WTC11 (cell line): ENCODE data around the gene TNNT3. TPM values are rescaled to one million over a fixed set of nuclear protein-coding genes. Genes with fewer than 3 reads are reported as not detected.

Source experiments
- ATAC-seq: fragments of 200-7000 bp; cut with Tn5 transposase; 2 replicates; pipeline ENCODE4 v1.10.0; 2021; ENCODE audit warnings: mild to moderate bottlenecking, moderate library complexity
- CTCF ChIA-PET: fragments of 300-600 bp; sonication (Branson Sonifier 250); formaldehyde crosslinking; loops from one replicate; lab custom pipeline; 2021; ENCODE audit warnings: antibody characterized with exemption; lab: Charles Lee
- POLR2A ChIA-PET: fragments of 350-600 bp; sonication (Branson Sonifier 250); formaldehyde crosslinking; loops from one replicate; lab custom pipeline; 2021; ENCODE audit warnings: antibody characterized with exemption; lab: Charles Lee
- DNase-seq: peaks from one replicate; pipeline ENCODE4 v3.0.0; 2021; ENCODE audit warnings: low spot score
- H3K27ac Mint-ChIP-seq: 2 replicates; pipeline ENCODE4 v1.8.0; 2021; ENCODE audit warnings: mixed read lengths
- H3K27me3 Mint-ChIP-seq: 2 replicates; pipeline ENCODE4 v1.8.0; 2021; ENCODE audit warnings: low read depth, mild to moderate bottlenecking, moderate library complexity, mixed read lengths
- H3K36me3 Mint-ChIP-seq: 2 replicates; pipeline ENCODE4 v1.8.0; 2021; ENCODE audit warnings: mixed read lengths
- H3K4me1 Mint-ChIP-seq: 2 replicates; pipeline ENCODE4 v1.8.0; 2022; ENCODE audit warnings: mixed read lengths
- H3K4me3 Mint-ChIP-seq: 2 replicates; pipeline ENCODE4 v1.8.0; 2021; ENCODE audit warnings: mild to moderate bottlenecking, moderate library complexity, mixed read lengths
- H3K9me3 Mint-ChIP-seq: 2 replicates; pipeline ENCODE4 v1.8.0; 2021; ENCODE audit warnings: mixed read lengths
- CREM ChIP-seq: sonication (generic); formaldehyde crosslinking; IDR thresholded peaks from 2 replicates; pipeline ENCODE4 v1.8.1; 2022; ENCODE audit warnings: mild to moderate bottlenecking, missing genetic modification reagents, moderate library complexity
- FOXP1 ChIP-seq: sonication (generic); formaldehyde crosslinking; IDR thresholded peaks from 2 replicates; pipeline ENCODE4 v1.8.0; 2022; ENCODE audit warnings: missing genetic modification reagents, mild to moderate bottlenecking, moderate library complexity, borderline replicate concordance
- GTF2I ChIP-seq: fragments of 250-450 bp; sonication (Bioruptor Pico); conservative IDR thresholded peaks from 2 replicates; pipeline ENCODE4 v1.4.0; 2021; ENCODE audit warnings: mild to moderate bottlenecking
- HMGA2 ChIP-seq: fragments of 250-450 bp; sonication (Bioruptor Pico); IDR thresholded peaks from 2 replicates; pipeline ENCODE4 v1.4.0; 2021; ENCODE audit warnings: mild to moderate bottlenecking, moderate library complexity
- JUN ChIP-seq: sonication (generic); formaldehyde crosslinking; IDR thresholded peaks from 2 replicates; pipeline ENCODE4 v1.8.0; 2023; ENCODE audit warnings: mild to moderate bottlenecking, missing genetic modification reagents
- MXD4 ChIP-seq: fragments of 250-450 bp; sonication (Bioruptor Pico); IDR thresholded peaks from 2 replicates; pipeline ENCODE4 v1.8.0; 2021; ENCODE audit warnings: mild to moderate bottlenecking, moderate library complexity, borderline replicate concordance
- NFATC4 ChIP-seq: fragments of 250-450 bp; sonication (Bioruptor Pico); IDR thresholded peaks from 2 replicates; pipeline ENCODE4 v1.9.0; 2021; ENCODE audit warnings: mild to moderate bottlenecking
- NR1H2 ChIP-seq: sonication (generic); formaldehyde crosslinking; IDR thresholded peaks from 2 replicates; pipeline ENCODE4 v1.9.0; 2021; ENCODE audit warnings: mild to moderate bottlenecking, moderate library complexity, missing genetic modification reagents
- NR3C1 ChIP-seq: sonication (generic); formaldehyde crosslinking; conservative IDR thresholded peaks from 2 replicates; pipeline ENCODE4 v1.8.1; 2023; ENCODE audit warnings: low read depth, mild to moderate bottlenecking, missing genetic modification reagents
- OVOL2 ChIP-seq: fragments of 250-450 bp; sonication (Bioruptor Pico); IDR thresholded peaks from 2 replicates; pipeline ENCODE4 v1.9.0; 2021; ENCODE audit warnings: mild to moderate bottlenecking, borderline replicate concordance
- PREB ChIP-seq: sonication (generic); formaldehyde crosslinking; IDR thresholded peaks from 2 replicates; pipeline ENCODE4 v1.8.1; 2022; ENCODE audit warnings: mild to moderate bottlenecking, missing genetic modification reagents, moderate library complexity, borderline replicate concordance
- PRRX2 ChIP-seq: fragments of 250-450 bp; sonication (Bioruptor Pico); IDR thresholded peaks from 2 replicates; pipeline ENCODE4 v1.8.0; 2021; ENCODE audit warnings: mild to moderate bottlenecking
- RELA ChIP-seq: sonication (generic); formaldehyde crosslinking; IDR thresholded peaks from 2 replicates; pipeline ENCODE4 v1.8.1; 2022; ENCODE audit warnings: missing genetic modification reagents, mild to moderate bottlenecking, borderline replicate concordance
- RORB ChIP-seq: fragments of 250-450 bp; sonication (Bioruptor Pico); IDR thresholded peaks from 2 replicates; pipeline ENCODE4 v1.9.0; 2021; ENCODE audit warnings: mild to moderate bottlenecking
- SMAD4 ChIP-seq: sonication (generic); formaldehyde crosslinking; IDR thresholded peaks from 2 replicates; pipeline ENCODE4 v1.8.0; 2022; ENCODE audit warnings: mild to moderate bottlenecking, missing genetic modification reagents
- SP1 ChIP-seq: sonication (generic); formaldehyde crosslinking; conservative IDR thresholded peaks from 2 replicates; pipeline ENCODE4 v1.8.1; 2022; ENCODE audit warnings: missing genetic modification reagents
- TCF7 ChIP-seq: sonication (generic); formaldehyde crosslinking; IDR thresholded peaks from 2 replicates; pipeline ENCODE4 v1.8.0; 2022; ENCODE audit warnings: mild to moderate bottlenecking, low read depth, missing genetic modification reagents, moderate library complexity
- TEAD4 ChIP-seq: sonication (generic); formaldehyde crosslinking; IDR thresholded peaks from 2 replicates; pipeline ENCODE4 v1.8.0; 2022; ENCODE audit warnings: mild to moderate bottlenecking, missing genetic modification reagents
- ZBTB43 ChIP-seq: sonication (generic); formaldehyde crosslinking; IDR thresholded peaks from 2 replicates; pipeline ENCODE4 v1.8.1; 2023; ENCODE audit warnings: mild to moderate bottlenecking, missing genetic modification reagents
- ZNF219 ChIP-seq: sonication (generic); formaldehyde crosslinking; IDR thresholded peaks from 2 replicates; pipeline ENCODE4 v1.8.0; 2023; ENCODE audit warnings: missing genetic modification reagents, mild to moderate bottlenecking, borderline replicate concordance
- ZNF232 ChIP-seq: sonication (generic); formaldehyde crosslinking; IDR thresholded peaks from 2 replicates; pipeline ENCODE4 v1.8.0; 2022; ENCODE audit warnings: mild to moderate bottlenecking, missing genetic modification reagents
- ZNF263 ChIP-seq: sonication (generic); formaldehyde crosslinking; IDR thresholded peaks from 2 replicates; pipeline ENCODE4 v1.8.1; 2022; ENCODE audit warnings: low read depth, mild to moderate bottlenecking, moderate library complexity, missing genetic modification reagents
- ZNF281 ChIP-seq: sonication (generic); formaldehyde crosslinking; IDR thresholded peaks from 2 replicates; pipeline ENCODE4 v1.8.0; 2023; ENCODE audit warnings: mild to moderate bottlenecking, missing genetic modification reagents
- ZNF423 ChIP-seq: fragments of 250-450 bp; sonication (Bioruptor Pico); IDR thresholded peaks from 2 replicates; pipeline ENCODE4 v2.1.2; 2022; ENCODE audit warnings: mild to moderate bottlenecking, moderate library complexity
- ZNF671 ChIP-seq: fragments of 250-450 bp; sonication (Bioruptor Pico); IDR thresholded peaks from 2 replicates; pipeline ENCODE4 v1.8.0; 2021; ENCODE audit warnings: mild to moderate bottlenecking
- total RNA-seq: library from RNA; stranded (reverse); gene quantifications from 3 replicates; pipeline ENCODE4 v1.2.3, GENCODE V29; 2021
- TF ChIP-seq, protein P1 (sequence below): sonication (generic); formaldehyde crosslinking; IDR thresholded peaks from 2 replicates; pipeline ENCODE4 v1.8.1; 2023; ENCODE audit warnings: mild to moderate bottlenecking, moderate library complexity, missing genetic modification reagents
- TF ChIP-seq, protein P2 (sequence below): sonication (generic); formaldehyde crosslinking; IDR thresholded peaks from 2 replicates; pipeline ENCODE4 v1.8.0; 2023; ENCODE audit warnings: missing genetic modification reagents
- TF ChIP-seq, protein P3 (sequence below): sonication (generic); formaldehyde crosslinking; IDR thresholded peaks from 2 replicates; pipeline ENCODE4 v1.8.0; 2022; ENCODE audit warnings: mild to moderate bottlenecking, missing genetic modification reagents
- TF ChIP-seq, protein P4 (sequence below): sonication (generic); formaldehyde crosslinking; IDR thresholded peaks from 2 replicates; pipeline ENCODE4 v1.8.1; 2023; ENCODE audit warnings: mild to moderate bottlenecking, missing genetic modification reagents, moderate library complexity

The TNNT3 gene
- total RNA-seq, 1 experiment from 2014 or later = not detected

DNA sequence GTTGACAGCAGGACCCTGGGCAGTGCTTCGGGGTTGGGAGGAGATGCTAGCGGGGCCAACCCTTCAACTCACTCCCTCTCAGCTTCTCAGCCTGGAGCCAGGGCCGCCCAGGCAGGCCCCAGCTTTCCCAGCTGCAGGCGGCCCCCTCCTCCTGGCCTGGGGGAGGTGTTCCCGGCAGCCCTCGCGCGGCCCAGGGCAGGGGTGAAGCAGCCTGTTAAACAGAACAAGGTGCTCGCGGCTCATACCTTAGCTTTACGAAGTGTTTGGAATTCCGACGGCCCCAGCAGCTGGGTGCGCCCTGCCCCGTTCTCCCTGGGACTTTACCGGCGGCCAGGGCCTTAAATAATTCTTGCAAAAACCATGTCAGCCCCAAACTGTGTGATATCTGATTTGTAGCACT lies 44.8 kb downstream of the TNNT3 start (continued):
- TF ChIP-seq ZBTB43 = no peak
- no peak for TF ChIP-seq NR1H2 (CRISPR knock-in tag)
- TF ChIP-seq SMAD4 = no peak
- no peak for TF ChIP-seq GTF2I
- TF ChIP-seq PRRX2 (CRISPR knock-in tag) = no peak
- TF ChIP-seq, protein P1, sequence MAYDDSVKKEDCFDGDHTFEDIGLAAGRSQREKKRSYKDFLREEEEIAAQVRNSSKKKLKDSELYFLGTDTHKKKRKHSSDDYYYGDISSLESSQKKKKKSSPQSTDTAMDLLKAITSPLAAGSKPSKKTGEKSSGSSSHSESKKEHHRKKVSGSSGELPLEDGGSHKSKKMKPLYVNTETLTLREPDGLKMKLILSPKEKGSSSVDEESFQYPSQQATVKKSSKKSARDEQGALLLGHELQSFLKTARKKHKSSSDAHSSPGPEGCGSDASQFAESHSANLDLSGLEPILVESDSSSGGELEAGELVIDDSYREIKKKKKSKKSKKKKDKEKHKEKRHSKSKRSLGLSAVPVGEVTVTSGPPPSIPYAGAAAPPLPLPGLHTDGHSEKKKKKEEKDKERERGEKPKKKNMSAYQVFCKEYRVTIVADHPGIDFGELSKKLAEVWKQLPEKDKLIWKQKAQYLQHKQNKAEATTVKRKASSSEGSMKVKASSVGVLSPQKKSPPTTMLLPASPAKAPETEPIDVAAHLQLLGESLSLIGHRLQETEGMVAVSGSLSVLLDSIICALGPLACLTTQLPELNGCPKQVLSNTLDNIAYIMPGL (CRISPR knock-in tag) = no peak
- no peak for TF ChIP-seq ZNF423
- TF ChIP-seq, protein P2, sequence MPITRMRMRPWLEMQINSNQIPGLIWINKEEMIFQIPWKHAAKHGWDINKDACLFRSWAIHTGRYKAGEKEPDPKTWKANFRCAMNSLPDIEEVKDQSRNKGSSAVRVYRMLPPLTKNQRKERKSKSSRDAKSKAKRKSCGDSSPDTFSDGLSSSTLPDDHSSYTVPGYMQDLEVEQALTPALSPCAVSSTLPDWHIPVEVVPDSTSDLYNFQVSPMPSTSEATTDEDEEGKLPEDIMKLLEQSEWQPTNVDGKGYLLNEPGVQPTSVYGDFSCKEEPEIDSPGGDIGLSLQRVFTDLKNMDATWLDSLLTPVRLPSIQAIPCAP = no peak
- TF ChIP-seq SP1 = no peak
- TF ChIP-seq TCF7 = no peak
- TF ChIP-seq, protein P3, sequence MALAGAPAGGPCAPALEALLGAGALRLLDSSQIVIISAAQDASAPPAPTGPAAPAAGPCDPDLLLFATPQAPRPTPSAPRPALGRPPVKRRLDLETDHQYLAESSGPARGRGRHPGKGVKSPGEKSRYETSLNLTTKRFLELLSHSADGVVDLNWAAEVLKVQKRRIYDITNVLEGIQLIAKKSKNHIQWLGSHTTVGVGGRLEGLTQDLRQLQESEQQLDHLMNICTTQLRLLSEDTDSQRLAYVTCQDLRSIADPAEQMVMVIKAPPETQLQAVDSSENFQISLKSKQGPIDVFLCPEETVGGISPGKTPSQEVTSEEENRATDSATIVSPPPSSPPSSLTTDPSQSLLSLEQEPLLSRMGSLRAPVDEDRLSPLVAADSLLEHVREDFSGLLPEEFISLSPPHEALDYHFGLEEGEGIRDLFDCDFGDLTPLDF (CRISPR knock-in tag) = no peak
- TF ChIP-seq OVOL2 (CRISPR knock-in tag) = no peak
- no peak for TF ChIP-seq RORB (CRISPR knock-in tag)

- Mint-ChIP-seq H3K36me3 (no peaks in the 10 kb centered on the region), H3K9me3 (no peaks in the 10 kb centered on the region), H3K4me3 (no peak overlapping the region)
- no peak for DNase-seq
- no peak for TF ChIP-seq ZNF232 (CRISPR knock-in tag)
- TF ChIP-seq JUN (CRISPR knock-in tag) = no peak
- no peak for TF ChIP-seq HMGA2 (CRISPR knock-in tag)
- no peak for TF ChIP-seq RELA (CRISPR knock-in tag)
- TF ChIP-seq PREB = no peak
- TF ChIP-seq ZNF263 = no peak
- no peak for TF ChIP-seq NFATC4 (CRISPR knock-in tag)
- TF ChIP-seq TEAD4 (CRISPR knock-in tag) = no peak
- no peak for TF ChIP-seq FOXP1 (CRISPR knock-in tag)
- TF ChIP-seq ZNF671 (CRISPR knock-in tag) = no peak
- no peak for TF ChIP-seq CREM (CRISPR knock-in tag)
- no peak for TF ChIP-seq ZNF423
- no peak for TF ChIP-seq SP1
- TF ChIP-seq NR3C1 (CRISPR knock-in tag) = no peak
- no peak for TF ChIP-seq MXD4
- TF ChIP-seq, protein P4, sequence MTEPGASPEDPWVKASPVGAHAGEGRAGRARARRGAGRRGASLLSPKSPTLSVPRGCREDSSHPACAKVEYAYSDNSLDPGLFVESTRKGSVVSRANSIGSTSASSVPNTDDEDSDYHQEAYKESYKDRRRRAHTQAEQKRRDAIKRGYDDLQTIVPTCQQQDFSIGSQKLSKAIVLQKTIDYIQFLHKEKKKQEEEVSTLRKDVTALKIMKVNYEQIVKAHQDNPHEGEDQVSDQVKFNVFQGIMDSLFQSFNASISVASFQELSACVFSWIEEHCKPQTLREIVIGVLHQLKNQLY (CRISPR knock-in tag) = no peak
- TF ChIP-seq ZNF219 (CRISPR knock-in tag) = no peak
- TF ChIP-seq ZNF281 (CRISPR knock-in tag) = no peak
- TF ChIP-seq, all 79 proteins: peak for 0
- CTCF ChIA-PET = interaction anchor here (1.0 to 7.9 kb wide), 7 partner anchors 34 to 312 kb away, joined by 3 to 41 read pairs (median 4); no protein-coding TSS in a partner anchor
- no peaks in the 10 kb centered on the region for H3K27me3 Mint-ChIP-seq
- H3K4me1 Mint-ChIP-seq = no peaks in the 10 kb centered on the region
- POLR2A ChIA-PET = no interaction called here
- H3K27ac Mint-ChIP-seq = no peak overlapping the region
- ATAC-seq = no peak
Measured at GRCh38 chr11:1964955-1965354, 45.5 kb downstream of the TNNT3 start.
